GM19452 (cell line): ENCODE data around the gene SSX5.
"Not testable (repeated sequence)": the region's sequence is repeated elsewhere in the genome, so short reads cannot be mapped to it uniquely, and the experiment has no call there.

Experiments used
- ATAC-seq: cut with Tn5 transposase; IDR thresholded peaks from one replicate; pipeline ENCODE4 v1.9.1; 2021; ENCODE audit not compliant: unreplicated experiment

SSX5 gene, protein sequence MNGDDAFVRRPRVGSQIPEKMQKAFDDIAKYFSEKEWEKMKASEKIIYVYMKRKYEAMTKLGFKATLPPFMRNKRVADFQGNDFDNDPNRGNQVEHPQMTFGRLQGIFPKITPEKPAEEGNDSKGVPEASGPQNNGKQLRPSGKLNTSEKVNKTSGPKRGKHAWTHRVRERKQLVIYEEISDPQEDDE

DNA sequence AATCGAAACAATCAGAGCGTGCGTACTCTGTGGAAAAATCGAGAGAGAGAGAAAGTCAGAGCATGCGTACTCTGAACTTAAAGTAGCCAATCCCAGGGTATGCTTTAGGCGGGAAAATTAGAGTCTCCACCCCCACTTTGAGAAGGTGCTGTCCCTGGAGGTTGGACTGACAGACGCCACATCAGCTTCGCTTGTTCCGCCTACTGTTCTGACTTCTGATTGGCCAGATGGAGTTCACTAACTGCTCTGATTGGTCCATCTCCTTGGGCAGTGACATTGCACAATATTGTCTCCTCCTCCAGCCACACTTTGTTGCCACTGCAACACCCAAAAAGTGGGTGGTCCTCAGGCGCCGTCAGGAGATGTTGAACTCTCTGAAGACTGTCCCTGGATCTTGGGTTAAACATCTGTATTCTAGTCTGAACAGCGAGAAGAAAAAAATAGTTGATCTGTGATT, at the start of gene SSX5:
TSS of gene SSX5 (minus strand) at position 51 of the 457 bp plus-strand sequence. CDS start 1,437 bp downstream, outside the sequence.
- no peak for ATAC-seq

DNA sequence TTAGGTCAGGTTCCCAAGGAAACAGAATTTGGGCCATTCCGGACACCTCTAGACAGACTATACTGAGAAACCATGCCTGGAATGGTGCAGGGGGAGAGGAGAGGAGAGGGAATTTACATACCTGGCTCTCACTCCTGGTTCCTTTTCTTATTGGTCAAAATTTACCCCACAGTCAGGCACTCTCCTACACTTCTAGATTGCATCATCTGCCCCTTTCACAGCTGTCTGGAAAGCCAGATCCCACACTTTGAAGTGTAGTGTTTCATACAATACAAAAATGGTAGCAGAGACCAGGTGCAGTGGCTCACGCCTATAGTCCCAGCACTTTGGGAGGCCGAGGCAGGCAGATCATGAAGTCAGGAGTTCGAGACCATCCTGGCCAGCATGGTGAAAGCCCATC, 27.6 kb upstream of the SSX5 start:
- ATAC-seq = not testable (repeated sequence)

DNA sequence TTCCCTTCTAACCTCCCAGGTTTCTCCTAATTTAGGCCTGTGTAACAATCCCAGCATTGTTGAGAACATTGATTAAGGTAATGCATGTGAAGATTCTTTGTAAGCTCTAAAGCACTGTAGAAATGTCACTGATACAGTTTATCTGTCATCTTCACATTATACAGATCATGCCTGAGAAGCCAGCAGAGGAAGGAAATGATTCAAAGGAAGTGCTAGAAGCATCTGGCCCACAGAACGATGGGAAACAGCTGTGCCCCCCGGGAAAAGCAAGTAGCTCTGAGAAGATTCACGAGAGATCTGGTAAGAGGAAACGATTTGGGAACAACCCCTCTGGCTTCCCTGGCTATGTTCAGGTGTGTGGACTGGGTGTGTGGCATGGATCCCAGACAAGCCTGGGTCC, 17.7 kb upstream of the SSX5 start:
- not testable (repeated sequence) for ATAC-seq

DNA sequence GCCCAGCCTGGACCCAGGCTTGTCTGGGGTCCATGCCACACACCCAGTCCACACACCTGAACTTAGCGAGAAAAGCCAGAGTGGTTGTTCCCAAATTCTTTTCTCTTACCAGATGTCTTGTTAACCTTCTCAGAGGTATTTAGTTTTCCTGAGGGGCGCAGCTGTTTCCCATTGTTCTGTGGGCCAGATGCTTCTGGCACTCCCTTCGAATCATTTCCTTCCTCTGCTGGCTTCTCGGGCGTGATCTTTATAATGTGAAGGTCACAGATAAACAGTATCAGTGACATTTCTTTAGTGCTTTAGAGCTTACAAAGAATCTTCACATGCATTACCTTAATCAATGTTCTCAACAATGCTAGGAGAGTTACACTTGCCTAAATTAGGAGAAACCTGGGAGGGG, 6.6 kb downstream of the SSX5 start:
- not testable (repeated sequence) for ATAC-seq

DNA sequence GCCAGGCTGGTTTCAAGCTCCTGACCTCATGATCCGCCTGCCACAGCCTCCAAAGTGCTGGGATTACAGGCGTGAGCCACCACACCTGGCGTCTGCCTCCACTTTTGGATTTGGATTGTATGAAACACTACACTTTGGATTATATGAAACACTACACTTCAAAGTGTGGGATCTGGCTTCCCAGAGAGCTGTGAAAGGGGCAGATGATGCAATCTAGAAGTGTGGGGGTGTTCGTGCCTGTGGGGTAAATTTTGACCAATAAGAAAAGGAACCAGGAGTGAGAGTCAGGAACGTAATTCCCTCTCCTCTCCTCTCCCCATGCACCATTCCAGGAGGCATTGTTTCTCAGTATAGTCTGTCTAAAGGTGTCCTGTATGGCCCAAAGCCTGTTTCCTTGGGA, 14.7 kb downstream of the SSX5 start:
- not testable (repeated sequence) for ATAC-seq

DNA sequence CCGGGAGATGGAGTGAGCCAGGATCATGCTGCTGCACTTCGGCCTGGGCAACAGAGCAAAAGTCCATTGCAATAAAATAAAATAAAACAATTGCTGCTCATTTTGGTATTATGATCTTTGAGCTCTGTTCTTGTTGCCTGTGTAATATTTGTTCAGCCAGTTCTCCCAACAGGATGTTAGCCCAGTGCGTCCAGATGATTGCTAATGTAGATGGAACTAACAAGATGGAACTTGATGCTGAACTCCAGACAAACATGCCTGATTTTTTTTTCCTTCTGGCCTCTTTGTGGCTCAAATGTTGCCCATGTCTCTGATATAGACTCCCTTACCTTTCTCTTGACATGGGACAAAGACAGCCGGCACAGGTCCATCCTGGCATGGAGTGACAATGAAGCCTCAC, 15.8 kb downstream of the SSX5 start:
- ATAC-seq = no peak

DNA sequence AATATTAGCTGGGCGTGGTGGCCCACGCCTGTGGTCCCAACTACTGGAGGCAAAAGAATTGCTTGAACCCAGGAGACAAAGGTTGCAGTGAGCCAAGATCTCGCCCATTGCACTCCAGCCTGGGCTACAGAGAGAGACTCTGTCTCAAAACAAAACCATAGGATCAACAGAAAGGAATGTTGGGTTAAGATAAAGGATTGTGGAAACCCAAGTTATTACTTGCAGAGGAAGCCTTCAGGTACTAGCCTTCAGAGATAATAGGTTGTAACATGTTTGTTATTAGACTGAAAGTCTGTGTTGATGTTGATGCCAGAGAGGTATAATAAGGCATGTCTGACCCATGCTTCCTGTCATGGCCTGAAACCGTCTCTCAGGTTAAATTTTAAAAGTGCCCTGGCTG, 16.9 kb downstream of the SSX5 start:
- ATAC-seq = no peak

DNA sequence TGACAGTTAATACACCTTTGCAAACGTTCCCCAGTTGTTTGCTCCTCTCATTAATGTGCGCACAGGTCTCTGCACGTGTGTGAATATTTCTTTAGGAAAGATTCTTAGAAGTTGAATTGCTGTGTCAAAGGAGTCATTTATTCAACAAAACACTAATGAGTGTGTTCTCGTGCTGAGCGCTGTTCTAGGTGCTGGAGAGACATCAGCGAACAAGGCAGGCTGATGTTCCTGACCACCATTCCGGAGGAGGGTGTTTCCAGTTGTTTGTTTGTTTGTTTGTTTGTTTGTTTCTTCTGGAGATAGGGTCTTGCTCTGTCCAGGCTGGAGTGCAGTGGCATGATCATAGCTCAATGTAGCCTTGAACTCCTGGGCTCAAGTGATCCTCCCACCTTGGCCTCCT, 30.3 kb downstream of the SSX5 start:
- ATAC-seq = not testable (repeated sequence)

DNA sequence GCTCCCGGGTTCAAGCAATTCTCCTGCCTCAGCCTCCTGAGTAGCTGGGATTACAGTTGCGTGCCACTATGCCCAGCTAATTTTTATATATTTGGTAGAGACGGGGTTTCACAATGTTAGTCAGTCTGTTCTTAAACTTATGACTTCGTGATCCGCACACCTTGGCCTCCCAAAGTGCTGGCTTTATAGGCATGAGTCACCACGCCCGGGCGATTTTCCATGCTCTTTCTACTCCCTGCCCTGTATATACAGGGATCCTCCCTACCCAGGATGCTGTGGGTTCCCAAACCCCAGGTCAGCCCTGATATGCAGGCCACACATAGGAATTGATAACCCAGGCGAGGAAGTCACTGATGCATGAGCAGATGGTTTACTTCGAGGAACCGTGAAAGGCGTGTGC, 31.4 kb downstream of the SSX5 start:
- ATAC-seq = no peak

DNA sequence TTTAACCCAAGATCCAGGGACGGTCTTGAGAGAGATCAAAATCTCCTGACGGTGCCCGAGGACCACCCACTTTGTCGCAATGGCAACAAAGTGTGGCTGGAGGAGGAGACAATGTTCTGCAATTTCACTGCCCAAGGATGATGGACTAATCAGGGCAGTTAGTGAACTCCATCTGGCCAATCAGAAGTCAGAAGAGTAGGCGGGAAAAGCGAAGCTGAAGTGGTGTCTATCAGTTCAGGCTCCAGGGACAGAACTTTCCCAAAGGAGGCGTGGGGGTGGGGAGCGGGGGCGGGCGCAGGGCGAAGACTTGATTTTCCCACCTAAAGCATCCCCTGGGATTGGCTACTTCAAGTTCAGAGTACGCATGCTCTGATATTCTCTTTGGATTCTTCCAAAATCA, 40.6 kb downstream of the SSX5 start:
- ATAC-seq = no peak

DNA sequence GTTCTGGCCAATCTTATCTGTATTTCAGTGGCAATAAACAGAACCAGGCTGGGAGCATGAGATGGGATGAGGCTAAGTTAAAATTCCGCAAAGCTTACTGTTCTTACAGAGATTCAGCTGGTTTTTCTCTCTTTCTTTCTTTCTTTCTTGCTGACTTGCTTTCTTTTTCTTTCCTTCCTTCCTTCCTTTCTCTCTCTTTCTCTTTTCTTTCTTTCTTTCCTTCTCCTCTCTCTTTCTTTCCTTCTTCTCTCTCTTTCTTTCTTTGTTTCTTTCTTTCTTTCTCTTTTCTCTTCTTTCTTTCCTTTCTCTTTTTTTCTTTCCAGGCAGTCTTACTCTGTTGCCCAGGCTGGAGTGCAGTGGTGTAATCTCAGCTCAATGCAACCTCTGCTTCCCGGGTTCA, 41.8 kb downstream of the SSX5 start:
- no peak for ATAC-seq

DNA sequence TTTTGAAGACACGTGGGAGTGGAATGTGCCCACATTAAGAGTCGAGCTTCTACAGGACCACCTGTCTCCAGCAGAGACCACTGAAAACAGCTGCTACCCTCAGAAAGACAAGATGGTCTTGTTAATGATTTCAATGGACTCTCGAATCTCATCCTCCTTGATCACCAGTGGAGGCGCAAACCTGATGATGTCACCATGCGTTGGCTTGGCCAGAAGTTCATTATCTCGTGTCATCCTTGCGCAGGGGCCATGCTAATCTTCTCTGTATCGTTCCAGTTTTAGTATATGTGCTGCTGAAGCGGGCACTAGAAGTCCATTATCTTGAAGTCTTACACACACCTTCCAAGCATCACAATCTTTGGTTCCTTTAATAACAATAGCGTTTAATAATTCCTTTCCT, 42.8 kb downstream of the SSX5 start:
- ATAC-seq = no peak

DNA sequence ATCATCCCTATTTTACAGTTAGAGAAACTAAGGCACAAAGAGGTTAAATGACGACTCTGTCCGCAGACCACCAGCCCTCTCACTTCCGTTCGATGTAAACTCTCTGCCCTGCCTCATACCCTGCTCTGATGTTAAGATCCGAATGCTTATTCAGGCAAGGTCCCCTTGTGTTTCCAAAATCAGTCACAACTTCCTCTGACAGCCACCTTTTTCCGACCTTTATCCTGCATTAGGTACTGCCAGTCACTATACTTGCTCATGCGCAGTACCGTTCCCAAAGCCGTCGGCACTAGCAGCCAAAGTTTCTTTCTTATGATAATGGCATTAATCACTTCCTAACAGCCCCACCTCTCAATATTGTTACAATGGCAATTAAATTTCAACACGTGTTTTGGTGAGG, 53.9 kb downstream of the SSX5 start:
- ATAC-seq = not testable (repeated sequence)

DNA sequence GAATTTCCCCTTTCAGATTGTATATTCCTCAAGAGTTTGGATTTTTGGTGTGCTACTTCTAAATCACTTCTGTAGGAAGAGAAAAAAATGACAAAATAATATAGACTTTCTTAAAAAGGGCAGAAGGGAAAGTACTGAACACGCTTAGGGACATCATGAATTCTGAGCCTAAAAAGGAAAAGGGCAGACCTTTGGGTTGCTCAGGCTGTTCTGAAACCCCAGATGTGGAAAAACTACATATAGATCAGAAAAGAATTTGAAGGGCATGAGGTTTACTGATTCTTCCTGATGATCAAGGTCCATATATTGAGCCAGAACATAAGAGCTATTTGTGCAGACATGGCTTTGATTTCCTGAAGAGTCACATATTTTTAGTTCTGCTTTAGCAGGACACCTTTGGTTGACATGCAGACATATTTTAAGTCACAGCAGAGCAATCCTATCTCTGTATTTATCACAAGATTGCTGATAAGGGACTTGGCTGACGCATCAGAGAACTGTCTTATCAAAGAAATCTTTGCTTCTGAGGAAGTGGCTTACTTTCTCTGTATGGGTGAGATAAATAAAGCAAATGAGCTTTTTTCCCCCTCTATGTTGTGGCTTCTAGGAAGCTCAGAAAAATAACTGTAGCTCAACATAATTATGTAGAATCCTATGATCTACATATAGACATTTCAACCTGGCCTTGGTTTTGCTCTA, 54.6 kb downstream of the SSX5 start:
- not testable (repeated sequence) for ATAC-seq

DNA sequence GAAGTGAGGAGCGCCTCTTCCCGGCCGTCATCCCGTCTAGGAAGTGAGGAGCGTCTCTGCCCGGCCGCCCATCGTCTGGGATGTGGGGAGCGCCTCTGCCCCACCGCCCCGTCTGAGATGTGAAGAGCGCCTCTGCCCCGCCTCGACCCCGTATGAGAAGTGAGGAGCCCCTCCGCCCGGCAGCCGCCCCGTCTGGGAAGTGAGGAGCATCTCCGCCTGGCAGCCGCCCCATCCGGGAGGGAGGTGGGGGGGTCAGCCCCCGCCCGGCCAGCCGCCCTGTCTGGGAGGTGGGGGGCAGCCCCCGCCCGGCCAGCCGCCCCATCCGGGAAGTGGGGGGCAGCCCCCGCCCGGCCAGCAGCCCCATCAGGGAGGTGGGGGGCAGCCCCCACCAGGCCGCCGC, 57.5 kb downstream of the SSX5 start:
- ATAC-seq = not testable (repeated sequence)
